Testis (tissue), 3 donors: Measurements from ENCODE around the gene ANO2. TPM values are rescaled to one million over a fixed set of nuclear protein-coding genes. Genes with fewer than 3 reads are reported as not detected.

Source experiments
- DNase-seq: peaks from one replicate; pipeline ENCODE4 v3.0.0-alpha.2; 2019
- H3K27ac ChIP-seq, 2 donors: fragments of 200-600 bp; sonication (generic); one replicate each; pipeline ENCODE4 v1.5.1; 2019
- H3K27me3 ChIP-seq: fragments of 200-600 bp; sonication (generic); one replicate; pipeline ENCODE4 v1.5.1; 2019
- H3K36me3 ChIP-seq: fragments of 200-600 bp; sonication (generic); one replicate; pipeline ENCODE4 v1.5.1; 2017; ENCODE audit warnings: low read depth; ENCODE audit errors: missing control alignments
- H3K4me1 ChIP-seq: fragments of 200-600 bp; sonication (generic); one replicate; pipeline ENCODE4 v1.5.1; 2019
- H3K4me3 ChIP-seq, 2 donors: fragments of 200-600 bp; sonication (generic); one replicate each; pipeline ENCODE4 v1.5.1; 2017 to 2019
- H3K9me3 ChIP-seq: fragments of 200-600 bp; sonication (generic); one replicate; pipeline ENCODE4 v1.5.1; 2017
- POLR2A ChIP-seq: fragments of 450-650 bp; IDR thresholded peaks from one replicate; pipeline ENCODE4 v1.6.1; 2017; ENCODE audit warnings: antibody characterized with exemption, mild to moderate bottlenecking, moderate library complexity
- WGBS, 2 donors: methylation state at CpG; one replicate each; pipeline ENCODE4 v1.1.5; 2018; 5-methylcytosine and 5-hydroxymethylcytosine counted together
- intact Hi-C: fragments of 100-400 bp; cut with DNase I; formaldehyde crosslinking; loops from one replicate; pipeline ENCODE4 v1.15.1; 2023; ENCODE audit warnings: low total_unique reads
- polyA plus RNA-seq: library from polyadenylated mRNA; stranded (reverse); fragments of 350-450 nt; fragmentation: Illumina TruSeq; extraction: RNeasy Lipid Tissue Mini Kit (QIAGEN cat#74804); gene quantifications from one replicate; pipeline ENCODE4 v1.2.3, GENCODE V29; 2014; ENCODE audit warnings: low read depth, low replicate concordance; ENCODE audit not compliant: insufficient read depth
- total RNA-seq, 2 donors: library from RNA; depleted of rRNA; stranded (reverse); fragments of >200 nt; gene quantifications; one replicate each; pipeline ENCODE4 v1.2.3, GENCODE V29; 2016
- TF ChIP-seq, protein P1 (sequence below), 3 experiments: fragments of 450-650 bp in 2 of 3; fragments of 200-600 bp in 1 of 3; sonication (generic) in 1 of 3; IDR thresholded peaks; one replicate each; pipeline ENCODE4 v1.5.1; 2016 to 2019; ENCODE audit warnings: antibody characterized with exemption in 3 of 3, mild to moderate bottlenecking in 2 of 3, moderate library complexity in 1 of 3

Gene ANO2
- total and polyA plus RNA-seq, 3 donors from 2014 or later = 9.8 to 24.5 (median 24.4) TPM

GRCh38 chr12:5770727-5771126 is 174.3 kb downstream of the ANO2 start:
- H3K27ac ChIP-seq = no peak overlapping the region
- H3K9me3 ChIP-seq = no peaks in the 10 kb centered on the region
- TF ChIP-seq, protein P1, sequence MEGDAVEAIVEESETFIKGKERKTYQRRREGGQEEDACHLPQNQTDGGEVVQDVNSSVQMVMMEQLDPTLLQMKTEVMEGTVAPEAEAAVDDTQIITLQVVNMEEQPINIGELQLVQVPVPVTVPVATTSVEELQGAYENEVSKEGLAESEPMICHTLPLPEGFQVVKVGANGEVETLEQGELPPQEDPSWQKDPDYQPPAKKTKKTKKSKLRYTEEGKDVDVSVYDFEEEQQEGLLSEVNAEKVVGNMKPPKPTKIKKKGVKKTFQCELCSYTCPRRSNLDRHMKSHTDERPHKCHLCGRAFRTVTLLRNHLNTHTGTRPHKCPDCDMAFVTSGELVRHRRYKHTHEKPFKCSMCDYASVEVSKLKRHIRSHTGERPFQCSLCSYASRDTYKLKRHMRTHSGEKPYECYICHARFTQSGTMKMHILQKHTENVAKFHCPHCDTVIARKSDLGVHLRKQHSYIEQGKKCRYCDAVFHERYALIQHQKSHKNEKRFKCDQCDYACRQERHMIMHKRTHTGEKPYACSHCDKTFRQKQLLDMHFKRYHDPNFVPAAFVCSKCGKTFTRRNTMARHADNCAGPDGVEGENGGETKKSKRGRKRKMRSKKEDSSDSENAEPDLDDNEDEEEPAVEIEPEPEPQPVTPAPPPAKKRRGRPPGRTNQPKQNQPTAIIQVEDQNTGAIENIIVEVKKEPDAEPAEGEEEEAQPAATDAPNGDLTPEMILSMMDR (IDR thresholded peaks at IDR 0.05) = no peak
- TF ChIP-seq POLR2A = no peak
- DNase-seq = no peak
- H3K4me3 ChIP-seq = no peak overlapping the region
- H3K36me3 ChIP-seq = no peaks in the 10 kb centered on the region
- intact Hi-C loops = no loop called here
- H3K27me3 ChIP-seq = no peaks in the 10 kb centered on the region
- H3K4me1 ChIP-seq = no peaks in the 10 kb centered on the region
- WGBS, 2 donors = 91 to 97% methylated on average over 1 of the region's 1 CpG

DNA sequence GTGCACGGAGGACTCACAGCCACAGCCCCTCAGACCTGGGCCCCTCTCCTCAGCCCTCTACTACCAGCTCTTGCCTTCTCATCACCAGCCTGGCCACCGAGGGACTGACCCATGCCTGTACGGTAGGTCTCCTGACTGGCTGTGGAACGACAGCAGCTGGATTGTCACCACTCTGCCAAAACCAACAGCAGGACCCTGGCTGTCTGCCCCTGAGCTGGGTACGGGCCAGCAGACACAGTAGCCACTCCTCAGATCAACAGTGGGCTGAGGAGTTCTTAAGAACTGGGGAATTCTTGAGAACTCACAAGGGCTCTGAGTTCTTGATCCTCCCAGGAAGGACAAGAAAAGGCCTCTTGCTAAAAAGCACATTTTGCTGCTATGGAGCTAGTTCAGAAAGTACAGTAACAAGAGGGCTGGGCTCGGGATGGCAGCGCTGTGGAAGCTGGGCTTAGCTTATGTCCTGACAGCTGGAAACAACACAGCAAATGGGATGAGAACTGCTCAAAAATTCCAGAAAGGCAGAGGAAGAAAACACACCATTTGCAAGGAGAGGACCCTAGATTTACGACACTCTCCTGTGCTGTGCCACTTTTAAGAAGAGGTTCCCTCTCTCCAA is 176.4 kb downstream of the ANO2 start:
- no peaks in the 10 kb centered on the region for H3K4me1 ChIP-seq
- WGBS, 2 donors = 44 to 51% methylated on average over 7 to 8 of the region's 8 CpGs
- intact Hi-C loops = no loop called here
- TF ChIP-seq, protein P1 (IDR thresholded peaks at IDR 0.05) = no peak
- TF ChIP-seq POLR2A = no peak
- no peak overlapping the region for H3K27ac ChIP-seq
- no peaks in the 10 kb centered on the region for H3K9me3 ChIP-seq
- no peaks in the 10 kb centered on the region for H3K36me3 ChIP-seq
- H3K4me3 ChIP-seq = no peak overlapping the region
- peak; percentile 25 for DNase-seq
- H3K27me3 ChIP-seq = no peaks in the 10 kb centered on the region

DNA sequence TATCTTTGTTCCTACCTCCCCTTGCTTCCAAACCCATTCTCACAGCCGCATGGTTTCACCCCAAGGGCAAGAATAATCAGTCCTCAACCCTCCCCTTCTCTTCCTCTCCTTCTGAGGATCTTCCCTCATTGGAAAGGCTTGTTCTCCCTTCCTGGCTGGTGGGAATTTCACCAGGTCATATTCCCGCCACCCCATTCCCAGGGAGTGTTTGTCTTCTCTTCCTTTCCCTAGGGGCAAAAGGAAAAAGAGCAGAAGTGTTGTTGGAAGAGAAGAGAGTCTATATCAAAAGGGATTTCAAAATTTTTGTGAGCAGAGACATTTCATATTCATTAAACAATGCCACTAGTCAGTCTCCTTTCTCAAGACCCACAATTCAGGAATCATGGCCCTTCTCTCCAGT is 176.9 kb downstream of the ANO2 start:
- no peak for DNase-seq
- intact Hi-C loops = no loop called here
- Histone ChIP-seq H3K27ac (no peak overlapping the region), H3K4me3 (no peak overlapping the region), H3K4me1 (no peaks in the 10 kb centered on the region), H3K27me3 (no peaks in the 10 kb centered on the region), H3K36me3 (no peaks in the 10 kb centered on the region), H3K9me3 (no peaks in the 10 kb centered on the region)
- TF ChIP-seq POLR2A = no peak
- TF ChIP-seq, protein P1 (IDR thresholded peaks at IDR 0.05) = no peak
- 67 to 74% methylated on average over 2 of the region's 2 CpGs for WGBS, 2 donors

- H3K4me1 ChIP-seq = no peaks in the 10 kb centered on the region
- TF ChIP-seq POLR2A = no peak
- TF ChIP-seq, protein P1 (IDR thresholded peaks at IDR 0.05) = no peak
- H3K27me3 ChIP-seq = no peaks in the 10 kb centered on the region
- H3K9me3 ChIP-seq = no peaks in the 10 kb centered on the region
- no peak overlapping the region for H3K4me3 ChIP-seq
- H3K36me3 ChIP-seq = no peaks in the 10 kb centered on the region
- no peak overlapping the region for H3K27ac ChIP-seq
- DNase-seq = no peak
- 89 to 90% methylated on average over 3 of the region's 3 CpGs for WGBS, 2 donors
- intact Hi-C loops = no loop called here
Measured at GRCh38 chr12:5758347-5758746, 186.7 kb downstream of the ANO2 start.

GRCh38 chr12:5756338-5756842 is 188.7 kb downstream of the ANO2 start:
- no peak overlapping the region for H3K4me3 ChIP-seq
- TF ChIP-seq, protein P1 (IDR thresholded peaks at IDR 0.05) = no peak
- TF ChIP-seq POLR2A = no peak
- intact Hi-C loops = no loop called here
- 92 to 96% methylated on average over 4 to 5 of the region's 5 CpGs for WGBS, 2 donors
- H3K27me3 ChIP-seq = no peaks in the 10 kb centered on the region
- DNase-seq = no peak
- H3K36me3 ChIP-seq = no peaks in the 10 kb centered on the region
- no peak overlapping the region for H3K27ac ChIP-seq
- H3K4me1 ChIP-seq = no peaks in the 10 kb centered on the region
- no peaks in the 10 kb centered on the region for H3K9me3 ChIP-seq
